ENCODE data around the gene HEY2. TPM values are rescaled to one million over a fixed set of nuclear protein-coding genes. Genes with fewer than 3 reads are reported as not detected.

Gene HEY2
- total RNA-seq, 1 donor from 2014 or later, result not detected

GRCh38 chr6:125793280-125793679 lies 43.8 kb downstream of the HEY2 start:
- intact Hi-C loops (cut with micrococcal nuclease), result loop anchor here (1.0 kb wide), 1 partner anchor 112 kb away; no protein-coding TSS in a partner anchor

- intact Hi-C loops (cut with micrococcal nuclease), result loop anchor here (1.0 kb wide), 2 partner anchors 9 to 111 kb away; no protein-coding TSS in a partner anchor
Observed at GRCh38 chr6:125793863-125794262, 44.4 kb downstream of the HEY2 start.

- intact Hi-C loops (cut with micrococcal nuclease), result loop anchor here (1.0 kb wide), 1 partner anchor 9 kb away; no protein-coding TSS in a partner anchor
Observed at GRCh38 chr6:125794342-125795137, 45.1 kb downstream of the HEY2 start.

GRCh38 chr6:125795301-125795700 lies 45.9 kb downstream of the HEY2 start:
- intact Hi-C loops (cut with micrococcal nuclease), result no loop called here

GRCh38 chr6:125797120-125797885 lies 47.9 kb downstream of the HEY2 start:
- intact Hi-C loops (cut with micrococcal nuclease), result no loop called here

- intact Hi-C loops (cut with micrococcal nuclease), result no loop called here
Observed at GRCh38 chr6:125797886-125798444, 48.5 kb downstream of the HEY2 start.

GRCh38 chr6:125798734-125799508 lies 49.5 kb downstream of the HEY2 start:
- intact Hi-C loops (cut with micrococcal nuclease), result no loop called here

- intact Hi-C loops (cut with micrococcal nuclease), result no loop called here
Observed at GRCh38 chr6:125802383-125802782, 53.0 kb downstream of the HEY2 start.

GRCh38 chr6:125802943-125803377 lies 53.5 kb downstream of the HEY2 start:
- intact Hi-C loops (cut with micrococcal nuclease), result loop anchor here (1.0 kb wide), 1 partner anchor 9 kb away; no protein-coding TSS in a partner anchor

GRCh38 chr6:125804264-125804663 lies 54.8 kb downstream of the HEY2 start:
- intact Hi-C loops (cut with micrococcal nuclease), result loop anchor here (2.0 kb wide), 2 partner anchors 13 to 15 kb away; partner anchors contain the start of gene NCOA7

GRCh38 chr6:125804866-125805425 lies 55.5 kb downstream of the HEY2 start:
- intact Hi-C loops (cut with micrococcal nuclease), result loop anchor here (2.0 kb wide), 2 partner anchors 14 kb away; partner anchors contain the start of gene NCOA7

- intact Hi-C loops (cut with micrococcal nuclease), result no loop called here
Observed at GRCh38 chr6:125806813-125807212, 57.4 kb downstream of the HEY2 start.

- intact Hi-C loops (cut with micrococcal nuclease), result no loop called here
Observed at GRCh38 chr6:125807293-125807692, 57.9 kb downstream of the HEY2 start.

- intact Hi-C loops (cut with micrococcal nuclease), result no loop called here
Observed at GRCh38 chr6:125808060-125808459, 58.6 kb downstream of the HEY2 start.

GRCh38 chr6:125808591-125808990 lies 59.2 kb downstream of the HEY2 start:
- intact Hi-C loops (cut with micrococcal nuclease), result no loop called here

GRCh38 chr6:125809570-125810170 lies 60.2 kb downstream of the HEY2 start:
- intact Hi-C loops (cut with micrococcal nuclease), result no loop called here

GRCh38 chr6:125810445-125810844 lies 61.0 kb downstream of the HEY2 start:
- intact Hi-C loops (cut with micrococcal nuclease), result no loop called here

Data from T-helper 2 cell treated with Interferon-gamma antibody and Interleukin-4, amounts not matched to agents 100 ng/mL and 5 ng/mL, for 36 hours (primary cell).